ENCODE results near the gene KLF13. TPM values are rescaled to one million over a fixed set of nuclear protein-coding genes. Genes with fewer than 3 reads are reported as not detected.

KLF13 gene
- total and polyA plus RNA-seq, 4 donors: 27.2 to 58.7 (median 33.6) TPM

DNA sequence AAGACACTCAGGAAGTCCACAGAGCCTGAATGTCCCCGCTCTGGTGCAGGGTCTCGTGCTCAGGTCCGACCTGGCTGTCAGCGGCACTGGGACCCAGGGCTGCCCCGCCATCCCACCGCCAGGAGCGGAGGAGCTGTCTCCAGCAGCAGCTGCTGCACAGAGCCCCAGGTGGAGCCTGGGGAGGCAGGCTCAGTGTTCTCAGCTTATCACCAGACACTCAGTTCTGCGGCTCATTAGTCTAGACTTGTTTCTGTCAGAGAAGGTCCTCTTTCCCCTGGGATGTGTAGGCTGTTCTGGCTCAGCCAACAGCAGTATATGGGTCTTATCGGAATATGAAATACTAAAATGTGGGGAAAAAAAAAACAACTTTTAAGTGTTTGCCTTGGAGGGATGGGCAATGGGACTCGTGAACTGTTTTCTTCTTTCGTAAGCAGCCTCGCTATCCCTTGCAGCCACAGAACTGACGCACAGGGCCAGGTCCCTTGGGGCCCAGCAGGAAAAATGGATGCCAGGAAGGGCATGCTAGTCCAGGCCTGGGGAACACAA, 75.9 kb downstream of the KLF13 start:
- no peaks in the 10 kb centered on the region for H3K27me3 ChIP-seq (ENCODE audit: control insufficient read depth in 1 of 2, insufficient read depth in 2 of 2, low read length in 1 of 2)
- H3K27ac ChIP-seq (ENCODE audit: low read depth in 1 of 2, low read length in 2 of 2): peak overlapping the region; percentile 3 to 78
- ATAC-seq (ENCODE audit: low FRiP score) (peak; percentile 83), DNase-seq (peak; percentile 83 to 86)
- no peaks in the 10 kb centered on the region for H3K36me3 ChIP-seq (ENCODE audit: control insufficient read depth in 1 of 2, insufficient read depth in 2 of 2, low read length in 1 of 2)
- no peaks in the 10 kb centered on the region for H3K9me3 ChIP-seq (ENCODE audit: control insufficient read depth, low read length)
- WGBS, 2 donors: 36 to 38% methylated on average over 13 of the region's 13 CpGs
- peaks cover 0 to 5% of the 10 kb centered on the region in 2 donors for H3K4me1 ChIP-seq (ENCODE audit: control insufficient read depth in 1 of 2, insufficient read depth in 2 of 2, low read length in 2 of 2)
- no peak overlapping the region for H3K4me3 ChIP-seq (ENCODE audit: low read length in 2 of 2)
- intact Hi-C loops (cut with DNase I): loop anchor here (5.0 to 10.0 kb wide), 2 partner anchors 72 to 190 kb away; no protein-coding TSS in a partner anchor

DNA sequence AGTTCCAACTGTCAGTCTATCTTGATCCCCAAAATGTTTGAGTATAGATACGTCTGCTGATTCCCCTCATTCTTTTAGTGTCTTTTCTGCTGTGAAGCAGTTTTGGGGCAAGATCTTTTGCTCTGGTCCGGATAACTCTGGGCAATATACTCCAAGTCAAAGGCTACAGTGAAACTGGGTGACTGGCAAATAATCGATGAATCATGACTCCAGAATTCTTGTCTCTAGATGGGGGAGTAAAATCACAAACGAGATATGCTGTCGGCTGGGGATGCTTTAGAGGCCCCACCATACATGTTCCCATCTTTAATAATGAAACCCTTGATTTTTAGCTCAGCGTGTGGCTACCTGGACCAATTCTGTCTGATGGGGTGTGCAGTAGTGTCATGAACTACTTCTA, 76.5 kb downstream of the KLF13 start:
- Histone ChIP-seq H3K27me3 (ENCODE audit: control insufficient read depth in 1 of 2, insufficient read depth in 2 of 2, low read length in 1 of 2) (no peaks in the 10 kb centered on the region), H3K9me3 (ENCODE audit: control insufficient read depth, low read length) (no peaks in the 10 kb centered on the region), H3K36me3 (ENCODE audit: control insufficient read depth in 1 of 2, insufficient read depth in 2 of 2, low read length in 1 of 2) (no peaks in the 10 kb centered on the region), H3K27ac (ENCODE audit: low read depth in 1 of 2, low read length in 2 of 2) (peak overlapping the region in 1 of 2 donors; percentile 73), H3K4me3 (ENCODE audit: low read length in 2 of 2) (no peak overlapping the region), H3K4me1 (ENCODE audit: control insufficient read depth in 1 of 2, insufficient read depth in 2 of 2, low read length in 2 of 2) (peaks cover 0 to 5% of the 10 kb centered on the region in 2 donors)
- DNase-seq (no peak), ATAC-seq (ENCODE audit: low FRiP score) (no peak)
- intact Hi-C loops (cut with DNase I): loop anchor here (5.0 to 10.0 kb wide), 2 partner anchors 72 to 191 kb away; no protein-coding TSS in a partner anchor
- 52 to 55% methylated on average over 6 of the region's 6 CpGs for WGBS, 2 donors

DNA sequence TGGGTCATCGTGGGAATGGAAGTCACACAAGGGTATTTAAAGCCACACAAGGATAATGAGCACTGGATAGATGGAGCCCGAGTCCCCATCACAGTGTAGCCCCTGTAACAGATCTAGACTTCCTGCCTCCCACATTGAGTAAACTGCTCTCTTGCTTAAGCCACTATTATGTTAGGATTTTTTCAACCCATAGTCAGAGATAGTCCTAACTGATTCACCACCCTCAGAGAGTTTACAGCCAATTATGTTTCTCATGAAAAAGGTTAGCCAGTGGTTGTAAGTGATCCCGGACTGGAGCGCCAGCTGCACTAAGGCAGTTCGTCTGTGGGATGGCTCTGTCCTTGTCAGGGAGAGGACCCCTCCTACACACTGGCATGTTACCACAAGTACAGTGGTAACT, 77.0 kb downstream of the KLF13 start:
- DNase-seq: no peak
- Histone ChIP-seq H3K36me3 (ENCODE audit: control insufficient read depth in 1 of 2, insufficient read depth in 2 of 2, low read length in 1 of 2) (no peaks in the 10 kb centered on the region), H3K4me3 (ENCODE audit: low read length in 2 of 2) (no peak overlapping the region), H3K4me1 (ENCODE audit: control insufficient read depth in 1 of 2, insufficient read depth in 2 of 2, low read length in 2 of 2) (peaks cover 0 to 5% of the 10 kb centered on the region in 2 donors), H3K27ac (ENCODE audit: low read depth in 1 of 2, low read length in 2 of 2) (no peak overlapping the region), H3K27me3 (ENCODE audit: control insufficient read depth in 1 of 2, insufficient read depth in 2 of 2, low read length in 1 of 2) (no peaks in the 10 kb centered on the region), H3K9me3 (ENCODE audit: control insufficient read depth, low read length) (no peaks in the 10 kb centered on the region)
- intact Hi-C loops (cut with DNase I): loop anchor here (5.0 to 10.0 kb wide), 2 partner anchors 71 to 191 kb away; no protein-coding TSS in a partner anchor
- no peak for ATAC-seq (ENCODE audit: low FRiP score)
- 95 to 97% methylated on average over 5 of the region's 5 CpGs for WGBS, 2 donors

DNA sequence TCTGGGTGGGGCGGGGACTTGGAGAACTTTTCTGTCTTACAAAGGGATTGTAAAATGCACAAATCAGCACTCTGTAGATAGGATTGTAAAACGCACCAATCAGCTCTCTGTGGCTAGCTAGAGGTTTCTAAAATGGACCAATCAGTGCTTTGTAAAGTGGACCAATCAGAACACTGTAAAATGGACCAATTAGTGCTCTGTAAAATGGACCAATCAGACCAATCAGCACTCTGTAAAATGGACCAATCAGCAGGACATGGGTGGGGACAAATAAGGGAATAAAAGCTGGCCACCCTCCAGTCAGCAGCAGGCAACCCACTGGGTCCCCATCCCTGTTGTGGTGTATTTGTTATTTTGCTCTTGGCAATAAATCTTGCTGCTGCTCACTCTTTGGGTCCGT, 77.7 kb downstream of the KLF13 start:
- WGBS, 2 donors: 92 to 93% methylated on average over 3 of the region's 3 CpGs

DNA sequence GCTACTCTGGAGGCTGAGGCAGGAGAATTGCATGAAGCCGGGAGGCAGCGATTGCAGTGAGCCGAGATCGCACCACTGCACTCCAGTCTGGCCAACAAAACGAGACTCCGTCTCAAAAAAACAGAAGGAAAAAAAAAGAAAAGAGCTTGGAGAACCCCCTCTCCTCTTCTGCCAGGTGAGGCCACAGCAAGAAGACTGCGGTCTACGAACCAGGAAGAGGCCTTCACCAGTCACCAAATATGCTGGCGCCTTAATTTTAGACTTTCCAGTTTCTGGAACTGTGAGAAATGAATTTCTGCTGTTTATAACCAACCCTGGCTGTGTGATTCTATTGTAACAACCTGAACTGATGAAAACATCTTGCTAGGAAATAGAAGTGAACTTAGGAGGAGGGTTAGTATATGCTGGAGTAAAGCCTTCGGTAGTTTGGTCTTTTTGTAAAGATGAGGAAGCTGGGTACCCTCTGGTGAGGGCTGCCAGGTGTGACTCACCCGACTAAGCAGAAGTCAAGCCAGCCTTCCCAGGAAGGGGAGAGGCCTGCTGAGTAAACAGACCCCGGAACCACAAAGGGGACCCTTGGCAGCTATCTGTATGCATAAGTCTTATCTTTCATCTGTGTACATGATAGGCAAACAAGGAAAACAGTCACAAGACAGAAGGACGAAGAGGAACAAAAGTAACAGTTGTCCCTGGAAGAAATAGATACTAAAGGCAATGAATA, 78.7 kb downstream of the KLF13 start:
- Histone ChIP-seq H3K36me3 (ENCODE audit: control insufficient read depth in 1 of 2, insufficient read depth in 2 of 2, low read length in 1 of 2) (no peaks in the 10 kb centered on the region), H3K4me1 (ENCODE audit: control insufficient read depth in 1 of 2, insufficient read depth in 2 of 2, low read length in 2 of 2) (peaks cover 0 to 5% of the 10 kb centered on the region in 2 donors), H3K27ac (ENCODE audit: low read depth in 1 of 2, low read length in 2 of 2) (no peak overlapping the region), H3K4me3 (ENCODE audit: low read length in 2 of 2) (no peak overlapping the region), H3K9me3 (ENCODE audit: control insufficient read depth, low read length) (peaks cover 2% of the 10 kb centered on the region), H3K27me3 (ENCODE audit: control insufficient read depth in 1 of 2, insufficient read depth in 2 of 2, low read length in 1 of 2) (no peaks in the 10 kb centered on the region)
- 81 to 83% methylated on average over 13 of the region's 13 CpGs for WGBS, 2 donors
- ATAC-seq (ENCODE audit: low FRiP score): no peak
- no peak for DNase-seq
- intact Hi-C loops (cut with DNase I): loop anchor here in 1 of 2 donors (10.0 kb wide), 1 partner anchor 69 kb away; no protein-coding TSS in a partner anchor

More for the DNA sequence above, 77.7 kb downstream of the KLF13 start:
- intact Hi-C loops (cut with DNase I): loop anchor here (5.0 to 10.0 kb wide), 2 partner anchors 70 to 192 kb away; no protein-coding TSS in a partner anchor
- Histone ChIP-seq H3K27ac (ENCODE audit: low read depth in 1 of 2, low read length in 2 of 2) (no peak overlapping the region), H3K27me3 (ENCODE audit: control insufficient read depth in 1 of 2, insufficient read depth in 2 of 2, low read length in 1 of 2) (no peaks in the 10 kb centered on the region), H3K4me3 (ENCODE audit: low read length in 2 of 2) (no peak overlapping the region), H3K9me3 (ENCODE audit: control insufficient read depth, low read length) (peaks cover 2% of the 10 kb centered on the region), H3K4me1 (ENCODE audit: control insufficient read depth in 1 of 2, insufficient read depth in 2 of 2, low read length in 2 of 2) (peaks cover 0 to 5% of the 10 kb centered on the region in 2 donors), H3K36me3 (ENCODE audit: control insufficient read depth in 1 of 2, insufficient read depth in 2 of 2, low read length in 1 of 2) (no peaks in the 10 kb centered on the region)
- ATAC-seq (ENCODE audit: low FRiP score) (no peak), DNase-seq (no peak)

DNA sequence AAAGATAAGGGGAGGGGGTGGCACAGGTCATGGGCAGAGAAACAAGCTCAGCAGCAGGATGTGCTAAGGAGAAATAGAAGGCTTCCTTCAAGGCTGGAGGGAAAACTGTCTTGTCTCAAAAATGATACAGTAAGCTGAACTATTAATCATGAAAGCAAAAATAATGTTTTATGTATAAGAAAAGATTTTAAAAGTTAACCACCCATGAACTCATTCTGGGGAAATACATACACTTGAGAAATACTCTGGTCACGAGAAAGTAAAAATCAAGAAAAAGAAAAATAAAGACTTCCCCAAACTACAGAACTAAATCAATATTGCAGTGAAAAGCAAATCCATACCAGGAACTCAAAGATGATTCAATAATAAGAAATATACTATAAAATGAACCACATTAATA, 80.7 kb downstream of the KLF13 start:
- 94% methylated on average over 1 of the region's 1 CpG for WGBS, 2 donors
- H3K4me1 ChIP-seq (ENCODE audit: control insufficient read depth in 1 of 2, insufficient read depth in 2 of 2, low read length in 2 of 2): peaks cover 0 to 5% of the 10 kb centered on the region in 2 donors
- no peak for ATAC-seq (ENCODE audit: low FRiP score)

DNA sequence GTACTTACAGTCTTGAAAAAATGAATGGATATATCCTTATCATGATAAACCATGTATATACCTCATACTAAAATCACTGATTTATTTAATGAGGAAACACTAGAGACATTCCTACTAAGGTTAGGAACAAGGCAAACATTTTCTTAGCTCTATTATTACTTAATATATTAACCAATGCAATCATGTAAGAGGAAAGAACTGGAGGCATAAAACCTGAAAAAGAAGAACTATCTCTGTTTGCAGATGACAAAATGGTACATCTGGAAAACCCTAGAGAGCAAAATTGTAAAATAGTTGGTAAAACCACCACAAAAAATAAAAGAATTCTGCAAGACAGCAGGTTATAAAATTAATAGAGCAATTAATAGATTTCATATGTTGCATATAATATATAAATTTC, 81.2 kb downstream of the KLF13 start:
- no peaks in the 10 kb centered on the region for H3K27me3 ChIP-seq (ENCODE audit: control insufficient read depth in 1 of 2, insufficient read depth in 2 of 2, low read length in 1 of 2)
- H3K36me3 ChIP-seq (ENCODE audit: control insufficient read depth in 1 of 2, insufficient read depth in 2 of 2, low read length in 1 of 2): no peaks in the 10 kb centered on the region
- no peak overlapping the region for H3K4me3 ChIP-seq (ENCODE audit: low read length in 2 of 2)
- intact Hi-C loops (cut with DNase I): loop anchor here in 1 of 2 donors (10.0 kb wide), 1 partner anchor 67 kb away; no protein-coding TSS in a partner anchor
- no peak for ATAC-seq (ENCODE audit: low FRiP score)
- H3K9me3 ChIP-seq (ENCODE audit: control insufficient read depth, low read length): peaks cover 2% of the 10 kb centered on the region
- no peak for DNase-seq
- peaks cover 0 to 5% of the 10 kb centered on the region in 2 donors for H3K4me1 ChIP-seq (ENCODE audit: control insufficient read depth in 1 of 2, insufficient read depth in 2 of 2, low read length in 2 of 2)
- H3K27ac ChIP-seq (ENCODE audit: low read depth in 1 of 2, low read length in 2 of 2): no peak overlapping the region

More for the DNA sequence above, 80.7 kb downstream of the KLF13 start:
- Histone ChIP-seq H3K9me3 (ENCODE audit: control insufficient read depth, low read length) (peaks cover 2% of the 10 kb centered on the region), H3K36me3 (ENCODE audit: control insufficient read depth in 1 of 2, insufficient read depth in 2 of 2, low read length in 1 of 2) (no peaks in the 10 kb centered on the region), H3K4me3 (ENCODE audit: low read length in 2 of 2) (no peak overlapping the region), H3K27ac (ENCODE audit: low read depth in 1 of 2, low read length in 2 of 2) (no peak overlapping the region), H3K27me3 (ENCODE audit: control insufficient read depth in 1 of 2, insufficient read depth in 2 of 2, low read length in 1 of 2) (no peaks in the 10 kb centered on the region)
- DNase-seq: no peak
- intact Hi-C loops (cut with DNase I): loop anchor here in 1 of 2 donors (10.0 kb wide), 1 partner anchor 67 kb away; no protein-coding TSS in a partner anchor

DNA sequence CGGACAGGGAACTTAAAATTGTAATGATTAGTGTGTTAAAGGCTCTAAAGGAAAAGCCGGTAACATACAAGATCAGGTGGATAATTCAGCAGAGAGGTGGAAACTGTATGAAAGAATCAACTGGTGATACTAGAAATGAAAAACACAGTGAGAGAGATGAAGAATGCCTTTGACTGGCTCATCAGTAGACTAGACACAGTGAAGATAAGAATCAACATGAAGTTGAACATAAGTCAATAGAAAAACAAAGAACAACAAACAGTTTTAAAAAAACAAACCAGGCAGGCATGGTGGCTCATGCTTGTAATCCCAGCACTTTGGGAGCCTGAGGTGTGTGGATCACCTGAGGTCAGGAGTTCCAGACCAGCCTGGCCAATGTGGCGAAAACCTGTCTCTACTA, 82.1 kb downstream of the KLF13 start:
- WGBS, 2 donors: 97 to 98% methylated on average over 3 of the region's 3 CpGs

More for the DNA sequence above, 82.1 kb downstream of the KLF13 start:
- Histone ChIP-seq H3K4me3 (ENCODE audit: low read length in 2 of 2) (no peak overlapping the region), H3K36me3 (ENCODE audit: control insufficient read depth in 1 of 2, insufficient read depth in 2 of 2, low read length in 1 of 2) (no peaks in the 10 kb centered on the region), H3K27me3 (ENCODE audit: control insufficient read depth in 1 of 2, insufficient read depth in 2 of 2, low read length in 1 of 2) (no peaks in the 10 kb centered on the region), H3K27ac (ENCODE audit: low read depth in 1 of 2, low read length in 2 of 2) (no peak overlapping the region), H3K9me3 (ENCODE audit: control insufficient read depth, low read length) (peaks cover 2% of the 10 kb centered on the region), H3K4me1 (ENCODE audit: control insufficient read depth in 1 of 2, insufficient read depth in 2 of 2, low read length in 2 of 2) (no peaks in the 10 kb centered on the region)
- DNase-seq (no peak), ATAC-seq (ENCODE audit: low FRiP score) (no peak)
- intact Hi-C loops (cut with DNase I): loop anchor here in 1 of 2 donors (10.0 kb wide), 1 partner anchor 66 kb away; no protein-coding TSS in a partner anchor
